HG02759 (cell line): ENCODE measurements around the gene FAM47E.
"Not testable (repeated sequence)": the region's sequence is repeated elsewhere in the genome, so short reads cannot be mapped to it uniquely, and the experiment has no call there.

Experiments
- ATAC-seq: cut with Tn5 transposase; IDR thresholded peaks from one replicate; pipeline ENCODE4 v1.9.1; 2021; ENCODE audit warnings: mild to moderate bottlenecking, moderate library complexity; ENCODE audit not compliant: unreplicated experiment

Gene FAM47E

GRCh38 chr4:76266627-76267026, 15.1 kb downstream of the FAM47E start:
- ATAC-seq = no peak

DNA sequence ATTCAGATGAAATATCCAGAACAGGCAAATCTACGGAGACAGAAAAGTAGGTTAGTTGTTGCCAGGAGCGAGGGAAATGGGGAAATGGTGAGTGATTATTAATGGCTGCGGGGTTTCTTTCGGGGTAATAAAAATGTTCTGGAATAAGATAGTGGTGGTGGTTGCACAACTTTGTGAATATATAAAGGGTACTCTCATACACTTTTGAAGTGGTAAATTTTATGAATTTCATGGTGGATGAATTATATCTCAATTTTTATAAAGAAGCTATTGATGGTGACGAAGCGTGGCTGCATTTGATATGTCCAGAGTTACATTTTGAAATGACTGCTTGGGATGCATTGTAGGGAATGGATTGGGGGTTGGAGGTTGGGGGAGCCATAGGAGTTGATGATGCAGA, 16.3 kb downstream of the FAM47E start:
- no peak for ATAC-seq

DNA sequence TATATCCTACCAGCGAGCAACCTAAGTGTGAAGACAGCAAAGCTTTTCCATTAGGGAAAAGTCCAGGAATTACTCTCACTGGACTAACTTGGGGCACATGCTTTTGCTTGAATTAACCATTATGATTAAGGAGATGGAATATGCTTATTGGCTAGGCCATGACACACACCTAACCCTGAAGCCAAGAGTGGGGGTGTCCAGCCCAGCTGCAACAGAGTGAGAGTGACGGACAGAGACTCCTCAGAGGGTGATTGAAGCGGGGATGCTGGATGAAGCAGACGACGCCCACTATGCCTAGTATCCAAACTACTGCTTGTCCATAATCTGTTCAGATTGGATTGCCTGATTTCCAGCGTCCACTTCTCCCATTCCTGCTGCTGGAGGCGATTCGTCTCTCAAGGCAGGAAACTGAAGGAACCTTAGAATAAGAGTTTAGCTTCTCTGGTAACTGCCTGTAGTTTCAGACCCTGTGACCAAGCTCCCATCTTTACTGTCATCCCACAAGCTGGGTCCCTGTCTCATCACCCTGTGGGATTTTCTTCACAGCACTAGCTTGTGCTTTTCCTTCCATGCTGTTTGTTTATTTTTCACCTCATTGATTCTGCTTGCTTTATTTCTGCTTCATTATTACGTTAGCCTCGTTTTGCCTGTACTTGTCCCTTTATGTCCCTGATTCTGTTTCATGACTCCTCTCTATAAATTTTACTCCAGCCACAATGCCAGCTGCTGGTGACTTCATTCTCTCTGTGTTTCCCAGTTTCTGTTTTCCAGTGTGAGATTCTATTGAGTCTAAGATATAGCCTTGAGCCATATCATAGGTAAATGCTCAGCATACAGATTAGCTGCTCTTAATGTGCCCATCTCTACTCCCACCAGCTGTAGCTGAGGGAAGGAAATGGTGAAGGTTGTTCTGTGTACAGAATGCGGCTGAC, 19.0 kb downstream of the FAM47E start:
- ATAC-seq = no peak

DNA sequence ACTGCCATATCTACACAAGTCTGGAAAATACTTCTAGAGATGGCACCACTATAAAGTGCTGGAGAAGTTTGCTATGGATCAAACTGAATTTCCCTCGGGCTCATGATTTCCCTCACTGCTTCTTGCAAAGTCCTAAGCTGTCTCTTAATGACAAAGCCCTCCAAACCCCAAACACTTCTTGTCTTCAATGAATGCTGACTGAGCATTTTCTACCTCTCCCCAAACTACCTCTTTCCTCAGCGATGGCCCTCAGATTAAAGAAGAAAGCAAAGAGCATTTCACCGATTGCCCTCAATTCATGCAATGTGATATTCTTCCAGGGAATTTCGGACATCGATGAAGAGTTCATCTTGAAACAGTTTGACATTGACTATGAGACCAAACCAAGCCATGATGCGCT, 19.7 kb downstream of the FAM47E start:
- ATAC-seq = no peak

- ATAC-seq = no peak
These were observed 20.6 kb downstream of the FAM47E start for GRCh38 chr4:76272073-76272472.

GRCh38 chr4:76272582-76272981, 21.1 kb downstream of the FAM47E start:
- ATAC-seq = no peak

- no peak for ATAC-seq
These were observed 21.5 kb downstream of the FAM47E start for GRCh38 chr4:76272999-76273398.

- no peak for ATAC-seq
These were observed 24.1 kb downstream of the FAM47E start for GRCh38 chr4:76275486-76276124.

GRCh38 chr4:76276813-76277212, 25.3 kb downstream of the FAM47E start:
- no peak for ATAC-seq

DNA sequence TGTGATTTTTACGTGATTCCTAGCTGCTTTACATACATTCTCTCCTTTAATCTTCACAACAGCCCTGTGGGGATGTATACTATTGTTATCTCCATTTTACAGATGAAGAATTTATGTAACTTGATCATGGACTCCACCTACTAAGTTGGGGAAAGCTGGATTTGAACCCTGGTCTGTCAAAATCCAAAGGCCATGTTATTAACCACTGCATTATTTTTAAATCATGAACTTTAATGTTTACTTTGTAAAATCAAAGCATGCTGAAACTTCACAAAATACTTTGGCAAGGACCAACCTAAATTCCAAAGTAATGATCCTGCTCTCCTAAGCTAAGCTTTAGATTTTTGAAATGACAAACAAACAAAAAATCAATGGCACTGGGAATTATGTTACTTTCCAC, 26.1 kb downstream of the FAM47E start:
- ATAC-seq = no peak

- no peak for ATAC-seq
These were observed 27.1 kb downstream of the FAM47E start for GRCh38 chr4:76278583-76278982.

- ATAC-seq = no peak
These were observed 27.9 kb downstream of the FAM47E start for GRCh38 chr4:76279462-76279861.

DNA sequence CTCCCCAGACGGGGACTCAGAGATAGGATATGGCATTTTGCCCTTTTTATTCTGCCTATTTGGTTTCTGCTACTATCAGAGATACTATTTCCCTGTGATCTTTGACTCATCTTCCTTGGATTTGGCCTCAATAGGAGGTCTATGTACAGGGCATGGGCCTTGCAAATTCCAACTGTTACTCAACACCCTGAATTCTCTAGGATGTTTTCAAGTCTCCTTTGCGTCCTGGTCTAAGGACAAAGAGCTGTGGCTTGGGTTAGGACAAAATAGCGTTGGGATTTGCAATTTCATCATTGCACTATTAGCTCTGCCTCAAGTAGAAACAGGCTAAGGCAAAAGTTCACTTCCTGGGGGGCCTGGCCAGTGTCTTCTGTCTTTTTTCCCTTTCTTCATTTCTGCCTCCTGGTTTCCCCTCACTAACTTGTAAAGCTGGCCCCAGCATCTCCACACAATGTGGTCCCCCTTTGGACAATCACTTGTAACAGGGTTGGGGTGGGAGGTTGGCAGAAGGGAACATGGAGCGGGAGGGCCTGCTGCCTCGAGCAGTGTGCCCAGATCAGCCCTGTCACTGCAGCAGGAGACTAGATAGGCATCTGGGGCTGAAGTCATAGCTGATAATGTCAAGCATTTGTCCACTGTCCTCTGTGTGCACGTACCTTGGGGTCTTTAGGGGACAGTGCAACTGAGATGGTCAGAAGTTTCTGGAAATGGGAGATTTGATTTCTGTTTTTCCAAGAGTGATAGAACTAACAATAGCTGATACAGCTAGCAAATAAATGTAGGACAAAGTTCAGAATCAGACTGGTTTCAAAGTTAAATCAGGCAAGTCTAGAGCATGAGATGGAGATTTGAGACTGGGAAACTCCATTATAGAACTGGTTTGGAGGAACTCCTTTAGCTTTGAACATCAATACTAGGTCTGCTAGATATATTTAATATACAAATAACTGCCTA, 29.2 kb downstream of the FAM47E start:
- ATAC-seq = no peak

GRCh38 chr4:76281594-76281993, 30.1 kb downstream of the FAM47E start:
- ATAC-seq = not testable (repeated sequence)

DNA sequence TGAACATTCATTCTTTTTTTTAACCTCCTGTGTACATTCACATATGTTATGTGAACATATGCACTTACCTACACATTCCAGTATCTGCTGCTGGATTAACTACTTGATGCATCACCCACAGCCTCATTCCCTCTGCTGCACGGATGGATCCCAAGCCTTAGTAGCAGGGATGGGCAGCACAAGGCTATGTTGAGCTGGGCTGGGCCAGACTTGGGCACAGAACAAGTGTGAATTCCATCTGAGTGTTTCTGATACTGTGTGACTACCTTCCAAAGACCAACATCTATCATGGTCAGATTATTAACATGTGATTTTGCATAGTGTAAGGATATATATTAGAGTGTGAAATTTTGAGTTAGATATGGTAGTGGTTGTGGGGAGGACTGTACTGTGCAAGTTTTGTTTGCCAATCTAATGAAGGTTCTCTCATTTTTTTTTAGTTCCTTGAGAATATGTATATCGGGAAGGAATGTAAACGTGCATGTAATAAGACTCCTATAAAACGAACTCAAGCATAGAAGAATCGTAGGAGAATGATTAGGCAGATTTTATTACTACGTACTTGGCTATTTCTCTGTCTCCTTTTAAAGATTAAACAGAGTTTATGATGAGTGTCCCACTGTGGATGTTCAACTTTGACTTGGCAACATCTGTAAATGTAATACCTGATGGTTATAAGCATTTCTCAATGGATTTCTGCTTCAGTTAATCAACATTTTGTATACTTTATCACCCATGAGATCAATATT, 31.6 kb downstream of the FAM47E start:
- ATAC-seq = no peak

DNA sequence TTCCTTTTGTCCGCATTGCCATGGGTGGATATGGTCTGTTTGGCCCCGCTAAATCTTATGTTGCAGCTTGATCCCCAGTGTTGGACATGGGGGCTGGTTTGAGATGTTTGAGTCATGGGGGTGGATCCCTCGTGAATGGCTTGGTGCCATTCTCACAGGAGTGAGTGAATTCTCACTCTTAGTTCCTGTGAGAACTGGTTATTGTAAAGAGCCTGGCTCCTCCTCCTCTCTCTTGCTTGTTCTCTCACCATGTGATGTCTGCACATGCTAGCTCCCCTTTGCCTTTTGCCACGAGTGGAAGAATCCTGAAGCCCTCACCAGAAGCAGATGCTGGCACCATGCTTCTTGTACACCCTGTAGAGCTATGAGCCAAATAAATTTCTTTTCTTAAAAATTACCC, 32.4 kb downstream of the FAM47E start:
- ATAC-seq = no peak

- not testable (repeated sequence) for ATAC-seq
These were observed 36.3 kb downstream of the FAM47E start for GRCh38 chr4:76287811-76288210.

GRCh38 chr4:76292730-76293129, 41.2 kb downstream of the FAM47E start:
- no peak for ATAC-seq

DNA sequence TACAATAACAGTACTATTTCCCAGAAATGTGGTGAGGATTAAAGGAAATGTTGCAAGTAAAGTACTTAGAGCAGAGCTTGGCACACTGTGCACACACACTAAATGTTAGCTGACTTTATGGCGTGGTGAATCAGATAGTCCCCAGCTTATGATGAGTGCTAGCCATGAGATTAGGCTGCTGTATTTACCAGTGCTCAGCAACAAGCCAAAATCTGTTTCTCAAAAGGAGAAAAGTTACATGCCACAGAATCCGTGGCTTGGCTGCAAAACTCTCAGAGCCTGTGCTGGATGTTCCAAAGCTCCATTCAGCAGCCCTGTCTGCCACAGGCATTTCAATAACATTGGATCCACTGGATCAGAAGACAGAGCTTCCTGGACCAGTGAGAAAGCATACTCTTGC, 42.3 kb downstream of the FAM47E start:
- no peak for ATAC-seq

DNA sequence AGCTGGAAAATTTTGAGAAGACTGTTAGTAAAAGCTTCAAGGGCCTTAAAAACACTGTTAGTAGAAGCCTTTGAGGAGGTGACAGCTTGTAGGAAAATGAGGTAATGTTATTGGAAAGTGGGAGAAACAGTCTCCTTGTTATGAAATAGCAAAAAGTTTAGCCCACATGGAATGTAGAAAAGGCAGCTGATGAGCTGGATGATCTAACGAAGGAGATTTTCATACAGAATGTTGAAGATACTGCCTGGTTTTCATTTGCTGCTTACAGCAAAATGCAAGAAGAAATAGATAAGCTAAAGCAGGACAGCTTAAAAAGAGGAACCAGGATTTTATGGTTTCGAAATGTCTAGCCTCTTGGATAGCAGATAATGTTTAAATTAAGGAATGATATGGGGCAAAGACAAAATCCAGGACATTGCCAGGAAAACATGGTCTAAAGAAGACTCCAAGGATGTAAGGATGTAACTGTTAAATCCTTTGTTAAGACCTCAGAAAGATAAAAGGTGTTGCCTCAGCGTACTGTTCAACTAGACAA, 44.8 kb downstream of the FAM47E start:
- ATAC-seq = no peak
